ENCODE results near the gene BABAM1. TPM values are rescaled to one million over a fixed set of nuclear protein-coding genes. Genes with fewer than 3 reads are reported as not detected.

BABAM1 gene
- total and polyA plus RNA-seq, 9 of the 15 experiments (the other 6 are each of a cell fraction or from before 2014, with no cell fraction given) = 14.7 to 160 (median 113) TPM

- no peak for TF ChIP-seq CGGBP1 (CRISPR knock-in tag; IDR thresholded peaks at IDR 0.05)
- TF ChIP-seq NR1H2 (CRISPR knock-in tag; IDR thresholded peaks at IDR 0.05) = no peak; the same call in 1 of the 2 replicates
- no peak for TF ChIP-seq ZNF277 (CRISPR knock-in tag; IDR thresholded peaks at IDR 0.05; ENCODE audit: borderline replicate concordance)
- TF ChIP-seq PHF8 (IDR thresholded peaks at IDR 0.05; ENCODE audit: borderline replicate concordance, low read length) = peak; percentile 77; the same call in 1 of the 2 replicates
- 0 out of 2 replicates have a peak, but pooled peaks have one; percentile 49 for TF ChIP-seq NCOA1 (IDR thresholded peaks at IDR 0.05; ENCODE audit: low read depth)
- peak; percentile 35 for TF ChIP-seq HNRNPLL (IDR thresholded peaks at IDR 0.05; ENCODE audit: low read depth, low read length, poor library complexity, severe bottlenecking)
- no peak for TF ChIP-seq CREB3 (tag; conservative IDR thresholded peaks at IDR 0.05; ENCODE audit: low read depth)
- TF ChIP-seq ESRRA (IDR thresholded peaks at IDR 0.05; ENCODE audit: borderline replicate concordance, low read depth) = no peak; the same call in none of the 2 replicates
- peak; percentile 81 for TF ChIP-seq FIP1L1 (IDR thresholded peaks at IDR 0.05; ENCODE audit: low read depth, low read length, poor library complexity, severe bottlenecking)
- TF ChIP-seq NR2C1 (IDR thresholded peaks at IDR 0.05) = no peak
- no peak for TF ChIP-seq NR2C1 (tag; IDR thresholded peaks at IDR 0.05)
- 0 out of 2 replicates have a peak, but pooled peaks have one; percentile 7 for TF ChIP-seq PHB2 (IDR thresholded peaks at IDR 0.05; ENCODE audit: low read depth)
- no peak for TF ChIP-seq ZBTB8A (IDR thresholded peaks at IDR 0.05; ENCODE audit: partially characterized antibody)
- TF ChIP-seq HEY1 (CRISPR knock-in tag; IDR thresholded peaks at IDR 0.05; ENCODE audit: borderline replicate concordance) = no peak
- TF ChIP-seq, protein P1, sequence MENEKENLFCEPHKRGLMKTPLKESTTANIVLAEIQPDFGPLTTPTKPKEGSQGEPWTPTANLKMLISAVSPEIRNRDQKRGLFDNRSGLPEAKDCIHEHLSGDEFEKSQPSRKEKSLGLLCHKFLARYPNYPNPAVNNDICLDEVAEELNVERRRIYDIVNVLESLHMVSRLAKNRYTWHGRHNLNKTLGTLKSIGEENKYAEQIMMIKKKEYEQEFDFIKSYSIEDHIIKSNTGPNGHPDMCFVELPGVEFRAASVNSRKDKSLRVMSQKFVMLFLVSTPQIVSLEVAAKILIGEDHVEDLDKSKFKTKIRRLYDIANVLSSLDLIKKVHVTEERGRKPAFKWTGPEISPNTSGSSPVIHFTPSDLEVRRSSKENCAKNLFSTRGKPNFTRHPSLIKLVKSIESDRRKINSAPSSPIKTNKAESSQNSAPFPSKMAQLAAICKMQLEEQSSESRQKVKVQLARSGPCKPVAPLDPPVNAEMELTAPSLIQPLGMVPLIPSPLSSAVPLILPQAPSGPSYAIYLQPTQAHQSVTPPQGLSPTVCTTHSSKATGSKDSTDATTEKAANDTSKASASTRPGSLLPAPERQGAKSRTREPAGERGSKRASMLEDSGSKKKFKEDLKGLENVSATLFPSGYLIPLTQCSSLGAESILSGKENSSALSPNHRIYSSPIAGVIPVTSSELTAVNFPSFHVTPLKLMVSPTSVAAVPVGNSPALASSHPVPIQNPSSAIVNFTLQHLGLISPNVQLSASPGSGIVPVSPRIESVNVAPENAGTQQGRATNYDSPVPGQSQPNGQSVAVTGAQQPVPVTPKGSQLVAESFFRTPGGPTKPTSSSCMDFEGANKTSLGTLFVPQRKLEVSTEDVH (IDR thresholded peaks at IDR 0.05; ENCODE audit: low read depth, partially characterized antibody) = no peak
- no peak for TF ChIP-seq RBM14 (IDR thresholded peaks at IDR 0.05; ENCODE audit: borderline replicate concordance, insufficient read depth, low read depth, low read length)
- TF ChIP-seq NFE2 (IDR thresholded peaks at IDR 0.05; ENCODE audit: low read depth) = no peak
- TF ChIP-seq EP400 (IDR thresholded peaks at IDR 0.05) = peak; percentile 93
- TF ChIP-seq RBM17 (IDR thresholded peaks at IDR 0.05; ENCODE audit: borderline replicate concordance, low read depth, low read length) = no peak
- peak; percentile 65 for TF ChIP-seq SAP30 (IDR thresholded peaks at IDR 0.05; ENCODE audit: borderline replicate concordance, insufficient read depth, low read depth, low read length, poor library complexity, severe bottlenecking)
- no peak for TF ChIP-seq C11orf30 (IDR thresholded peaks at IDR 0.05; ENCODE audit: low read depth)
These were observed 25.2 kb downstream of the BABAM1 start (continued) for GRCh38 chr19:17292301-17293074.

Measured in K562 (cell line).